Measurements from ENCODE around the gene PGAP6.

DNA sequence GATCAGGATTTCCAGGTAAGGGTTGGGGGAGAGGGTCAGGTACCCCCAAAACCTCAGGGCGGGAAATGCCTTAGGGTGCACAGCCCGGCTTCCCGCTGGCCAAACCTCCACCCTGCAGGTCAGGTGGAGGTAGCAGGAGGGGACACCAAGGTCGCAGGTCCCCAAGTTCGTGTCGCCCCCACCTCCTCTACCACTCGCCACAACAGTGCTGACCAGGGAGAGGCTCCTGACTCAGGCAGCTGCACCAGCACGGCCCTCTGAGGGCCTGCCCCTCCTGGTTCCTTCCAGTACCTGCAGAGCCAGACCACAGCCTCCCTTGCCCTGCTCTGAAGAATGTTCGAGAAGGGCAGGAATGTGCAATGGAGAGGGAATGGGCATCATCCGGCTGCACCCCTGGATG is 15.3 kb downstream of the PGAP6 start:
- TF ChIP-seq TAF1 (IDR thresholded peaks at IDR 0.05; ENCODE audit: borderline replicate concordance, low read depth, low read length) (no peak), POLR2A (IDR thresholded peaks at IDR 0.05; ENCODE audit: low read depth, low read length) (no peak), POLR2AphosphoS5 (IDR thresholded peaks at IDR 0.05; ENCODE audit: low read depth, low read length) (no peak)

Measured in GM12892 (cell line).